HEK293T (cell line): ENCODE data around the gene FCGR2B.
"Not testable (repeated sequence)": the region's sequence is repeated elsewhere in the genome, so short reads cannot be mapped to it uniquely, and the experiment has no call there.

ENCODE experiments used
- CTCF ChIA-PET: fragments of 350-600 bp; formaldehyde crosslinking; extraction: SDS; loops from one replicate; lab custom pipeline; 2021; ENCODE audit warnings: antibody characterized with exemption, inconsistent platforms; lab: Yijun Ruan, JAX
- POLR2A ChIA-PET: fragments of 350-600 bp; formaldehyde crosslinking; extraction: SDS; loops from one replicate; lab custom pipeline; 2020; ENCODE audit warnings: antibody characterized with exemption, inconsistent platforms; lab: Yijun Ruan, JAX
- DNase-seq: peaks from one replicate; pipeline ENCODE4 v3.0.0; 2012; ENCODE audit warnings: mixed read lengths; ENCODE audit errors: extremely low spot score

FCGR2B gene

GRCh38 chr1:161636976-161637375, 26.0 kb upstream of the FCGR2B start:
- POLR2A ChIA-PET, DNase-seq, CTCF ChIA-PET: not testable (repeated sequence)

- DNase-seq, CTCF ChIA-PET, POLR2A ChIA-PET: not testable (repeated sequence)
These were observed 24.5 kb upstream of the FCGR2B start for GRCh38 chr1:161638251-161638993.

- CTCF ChIA-PET, result not testable (repeated sequence)
These were observed 23.7 kb upstream of the FCGR2B start for GRCh38 chr1:161639203-161639602.

GRCh38 chr1:161642697-161643096, 20.2 kb upstream of the FCGR2B start:
- POLR2A ChIA-PET, CTCF ChIA-PET, DNase-seq: not testable (repeated sequence)

More at GRCh38 chr1:161639203-161639602, 23.7 kb upstream of the FCGR2B start:
- DNase-seq, POLR2A ChIA-PET: not testable (repeated sequence)

GRCh38 chr1:161643481-161644208, 19.3 kb upstream of the FCGR2B start:
- DNase-seq, CTCF ChIA-PET, POLR2A ChIA-PET: not testable (repeated sequence)

GRCh38 chr1:161644855-161645254, 18.1 kb upstream of the FCGR2B start:
- CTCF ChIA-PET, POLR2A ChIA-PET: not testable (repeated sequence)

GRCh38 chr1:161647507-161648360, 15.2 kb upstream of the FCGR2B start:
- POLR2A ChIA-PET, DNase-seq: not testable (repeated sequence)
- CTCF ChIA-PET, result interaction anchor here (0.6 to 0.7 kb wide), 2 partner anchors 89 to 91 kb away, joined by 3 read pairs; no protein-coding TSS in a partner anchor

More at GRCh38 chr1:161644855-161645254, 18.1 kb upstream of the FCGR2B start:
- DNase-seq, result not testable (repeated sequence)

GRCh38 chr1:161653541-161653940, 9.4 kb upstream of the FCGR2B start:
- POLR2A ChIA-PET, CTCF ChIA-PET, DNase-seq: not testable (repeated sequence)

GRCh38 chr1:161653971-161654370, 9.0 kb upstream of the FCGR2B start:
- CTCF ChIA-PET, DNase-seq, POLR2A ChIA-PET: not testable (repeated sequence)

GRCh38 chr1:161658524-161658923, 4.4 kb upstream of the FCGR2B start:
- CTCF ChIA-PET, POLR2A ChIA-PET, DNase-seq: not testable (repeated sequence)

- CTCF ChIA-PET, result not testable (repeated sequence)
These were observed 1.2 kb upstream of the FCGR2B start for GRCh38 chr1:161661660-161662311.

GRCh38 chr1:161663569-161663968, 626 bp downstream of the FCGR2B start:
- DNase-seq, CTCF ChIA-PET, POLR2A ChIA-PET: not testable (repeated sequence)

More at GRCh38 chr1:161661660-161662311, 1.2 kb upstream of the FCGR2B start:
- POLR2A ChIA-PET, DNase-seq: not testable (repeated sequence)

- CTCF ChIA-PET, POLR2A ChIA-PET, DNase-seq: not testable (repeated sequence)
These were observed 1.7 kb downstream of the FCGR2B start for GRCh38 chr1:161664689-161665088.

- DNase-seq, POLR2A ChIA-PET, CTCF ChIA-PET: not testable (repeated sequence)
These were observed 8.4 kb downstream of the FCGR2B start for GRCh38 chr1:161671045-161672020.

GRCh38 chr1:161673437-161673836, 10.5 kb downstream of the FCGR2B start:
- POLR2A ChIA-PET, CTCF ChIA-PET, DNase-seq: not testable (repeated sequence)

- CTCF ChIA-PET, DNase-seq, POLR2A ChIA-PET: not testable (repeated sequence)
These were observed 11.5 kb downstream of the FCGR2B start for GRCh38 chr1:161674447-161674846.
